Measurements from ENCODE around the gene TRAF2.

DNA sequence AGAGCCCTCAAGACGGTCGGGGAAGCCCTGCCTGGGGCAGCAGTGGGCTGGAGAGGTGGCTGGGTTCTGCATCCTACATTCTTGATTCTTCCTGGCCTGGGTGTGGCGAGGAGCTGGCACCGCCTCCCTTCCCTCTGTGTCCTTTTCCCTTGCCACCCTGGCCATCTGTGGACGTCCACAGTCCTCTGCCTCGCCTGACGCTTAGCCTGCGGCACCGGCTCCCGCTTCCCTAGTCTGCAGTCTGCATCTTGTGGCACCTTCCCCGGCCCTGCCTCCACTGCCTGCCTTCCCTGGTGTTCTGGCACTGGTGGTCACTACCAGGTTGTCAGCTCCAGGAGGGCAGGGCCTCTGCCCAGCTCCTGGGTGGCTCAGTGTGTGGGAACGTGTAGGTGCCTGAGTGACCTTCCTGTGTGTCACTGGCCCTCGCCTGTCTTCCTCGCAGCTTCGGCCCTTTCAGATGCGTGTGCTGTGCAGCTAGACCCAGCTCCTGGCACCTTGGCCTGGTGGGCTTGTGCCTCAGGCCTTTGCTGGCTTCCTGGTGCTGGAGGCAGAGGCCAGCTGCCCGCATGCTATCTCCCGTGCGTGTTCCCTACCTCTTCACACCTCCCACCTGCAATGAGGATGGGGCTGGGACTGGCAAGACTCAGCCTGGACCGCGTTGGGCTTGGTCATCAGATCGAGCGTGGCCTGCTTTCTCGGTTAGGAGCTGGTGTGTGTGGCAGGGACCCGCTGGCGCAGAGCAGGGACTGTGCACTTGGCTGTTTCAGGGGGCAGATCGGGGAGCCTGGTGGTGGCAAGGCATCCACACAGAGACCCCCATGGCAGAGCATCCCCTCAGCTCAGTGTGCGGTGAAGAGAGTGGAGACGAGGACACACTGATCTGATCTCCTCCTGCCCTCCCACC is 20.9 kb downstream of the TRAF2 start:
- TF ChIP-seq EZH2phosphoT487 (IDR thresholded peaks at IDR 0.05; ENCODE audit: borderline replicate concordance, low read length): no peak
- TF ChIP-seq, protein P1, sequence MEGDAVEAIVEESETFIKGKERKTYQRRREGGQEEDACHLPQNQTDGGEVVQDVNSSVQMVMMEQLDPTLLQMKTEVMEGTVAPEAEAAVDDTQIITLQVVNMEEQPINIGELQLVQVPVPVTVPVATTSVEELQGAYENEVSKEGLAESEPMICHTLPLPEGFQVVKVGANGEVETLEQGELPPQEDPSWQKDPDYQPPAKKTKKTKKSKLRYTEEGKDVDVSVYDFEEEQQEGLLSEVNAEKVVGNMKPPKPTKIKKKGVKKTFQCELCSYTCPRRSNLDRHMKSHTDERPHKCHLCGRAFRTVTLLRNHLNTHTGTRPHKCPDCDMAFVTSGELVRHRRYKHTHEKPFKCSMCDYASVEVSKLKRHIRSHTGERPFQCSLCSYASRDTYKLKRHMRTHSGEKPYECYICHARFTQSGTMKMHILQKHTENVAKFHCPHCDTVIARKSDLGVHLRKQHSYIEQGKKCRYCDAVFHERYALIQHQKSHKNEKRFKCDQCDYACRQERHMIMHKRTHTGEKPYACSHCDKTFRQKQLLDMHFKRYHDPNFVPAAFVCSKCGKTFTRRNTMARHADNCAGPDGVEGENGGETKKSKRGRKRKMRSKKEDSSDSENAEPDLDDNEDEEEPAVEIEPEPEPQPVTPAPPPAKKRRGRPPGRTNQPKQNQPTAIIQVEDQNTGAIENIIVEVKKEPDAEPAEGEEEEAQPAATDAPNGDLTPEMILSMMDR (conservative IDR thresholded peaks at IDR 0.05; ENCODE audit: low read depth, low read length): no peak
- no peak for TF ChIP-seq EZH2 (IDR thresholded peaks at IDR 0.05; ENCODE audit: low read length, unreplicated experiment)

Data from PC-3 (cell line).